Nucleus accumbens (tissue), 56 donors: ENCODE measurements around the gene CAMKK1.
"Not testable (repeated sequence)": the region's sequence is repeated elsewhere in the genome, so short reads cannot be mapped to it uniquely, and the experiment has no call there.

Source experiments
- DNase-seq, 56 donors: peaks; one replicate each; lab custom pipeline; 2025; lab: John Stamatoyannopoulos, UW

The CAMKK1 gene

GRCh38 chr17:3851461-3852100, 41.3 kb downstream of the CAMKK1 start:
- no peak for DNase-seq

- no peak for DNase-seq
Measured at GRCh38 chr17:3848229-3848835, 44.5 kb downstream of the CAMKK1 start.

- DNase-seq, result no peak
Measured at GRCh38 chr17:3847165-3847670, 45.6 kb downstream of the CAMKK1 start.

GRCh38 chr17:3846437-3847164, 46.3 kb downstream of the CAMKK1 start:
- DNase-seq, result no peak

- DNase-seq, result peak in 55 of 56 donors; percentile 43 to 95 (median 83)
Measured at GRCh38 chr17:3845621-3846436, 47.0 kb downstream of the CAMKK1 start, which contains the start of gene NCBP3. NCBP3 (minus strand) TSS chr17:3846246; CDS start chr17:3846223, 23 bp downstream.

GRCh38 chr17:3845291-3845620, 47.6 kb downstream of the CAMKK1 start:
- DNase-seq, result peak in 2 of 56 donors; percentile 19 to 38

GRCh38 chr17:3844556-3844955, 48.3 kb downstream of the CAMKK1 start:
- not testable (repeated sequence) for DNase-seq

GRCh38 chr17:3843935-3844516, 48.8 kb downstream of the CAMKK1 start:
- peak in 2 of 56 donors; percentile 13 to 14 for DNase-seq

- no peak for DNase-seq
Measured at GRCh38 chr17:3838206-3838605, 54.6 kb downstream of the CAMKK1 start.

- DNase-seq, result no peak
Measured at GRCh38 chr17:3836551-3836950, 56.3 kb downstream of the CAMKK1 start.

GRCh38 chr17:3835410-3836229, 57.2 kb downstream of the CAMKK1 start:
- no peak for DNase-seq

GRCh38 chr17:3834811-3835210, 58.0 kb downstream of the CAMKK1 start:
- no peak for DNase-seq

GRCh38 chr17:3828852-3829232, 64.0 kb downstream of the CAMKK1 start:
- no peak for DNase-seq

GRCh38 chr17:3828151-3828851, 64.6 kb downstream of the CAMKK1 start:
- no peak for DNase-seq

GRCh38 chr17:3827124-3827773, 65.6 kb downstream of the CAMKK1 start:
- DNase-seq, result peak in 42 of 56 donors; percentile 4 to 78 (median 36)

- DNase-seq, result no peak
Measured at GRCh38 chr17:3826191-3826590, 66.7 kb downstream of the CAMKK1 start.

- DNase-seq, result no peak
Measured at GRCh38 chr17:3821101-3821500, 71.8 kb downstream of the CAMKK1 start.

- DNase-seq, result peak in 1 of 56 donors; percentile 23
Measured at GRCh38 chr17:3818786-3819185, 74.1 kb downstream of the CAMKK1 start.
